ENCODE measurements around the gene BCAS1. TPM values are rescaled to one million over a fixed set of nuclear protein-coding genes. Genes with fewer than 3 reads are reported as not detected.
A peak's percentile ranks its signal among the peaks of the same experiment; 100 is the strongest.

The BCAS1 gene
- total RNA-seq, 1 experiment from 2014 or later: 0.07 TPM

DNA sequence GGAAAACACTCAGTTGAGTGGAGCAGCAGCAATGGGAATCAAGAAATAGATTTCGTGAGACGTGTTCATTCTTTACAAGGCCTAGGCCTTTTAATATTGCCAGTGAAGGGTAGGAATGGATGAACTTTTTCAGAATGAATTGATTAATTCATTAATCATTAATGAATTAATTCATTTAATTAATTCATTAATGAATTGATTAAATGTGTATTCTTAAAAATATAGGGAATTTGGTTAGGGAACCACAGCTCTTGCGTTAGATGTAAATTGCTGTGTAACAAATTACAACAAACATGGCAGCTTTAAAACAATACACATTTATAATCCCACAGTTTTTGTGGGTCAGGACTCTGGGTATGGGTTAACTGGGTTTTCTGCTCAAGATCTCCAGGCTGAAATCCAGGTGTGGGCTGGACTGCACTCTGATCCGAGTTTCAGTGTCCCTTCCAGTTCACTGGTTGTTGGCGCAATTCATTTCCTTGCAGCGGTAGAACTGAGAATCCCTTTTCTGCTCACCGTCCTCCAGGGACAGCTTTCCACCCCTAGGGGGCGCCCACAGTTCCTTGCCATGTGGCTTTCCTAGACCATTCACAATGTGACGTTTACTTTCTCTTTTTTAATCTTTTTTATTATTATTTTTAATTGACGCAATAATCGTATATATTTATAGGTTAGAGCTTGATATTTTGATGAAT is 32.8 kb upstream of the BCAS1 start:
- DNase-seq (ENCODE audit: low spot score): peak; percentile 77

DNA sequence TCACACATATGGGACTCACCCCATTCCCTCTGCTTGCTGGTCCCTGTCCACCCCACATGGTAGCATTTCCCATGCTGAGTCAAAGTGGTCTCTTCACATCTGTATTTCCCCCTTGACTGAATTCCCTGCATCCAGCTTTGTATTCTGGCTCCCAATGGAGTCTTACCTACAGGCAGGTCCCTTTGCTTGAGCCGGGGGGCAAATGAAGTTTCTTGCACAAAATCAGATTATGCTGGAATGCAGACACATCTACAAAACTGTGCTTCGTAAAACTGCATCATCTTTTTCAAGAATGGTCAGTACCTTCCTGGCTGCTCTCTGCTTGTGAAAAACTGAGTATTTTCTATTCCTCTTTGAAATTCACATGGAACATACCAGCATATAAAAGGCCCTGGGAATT is 32.1 kb upstream of the BCAS1 start:
- DNase-seq (ENCODE audit: low spot score): no peak

DNA sequence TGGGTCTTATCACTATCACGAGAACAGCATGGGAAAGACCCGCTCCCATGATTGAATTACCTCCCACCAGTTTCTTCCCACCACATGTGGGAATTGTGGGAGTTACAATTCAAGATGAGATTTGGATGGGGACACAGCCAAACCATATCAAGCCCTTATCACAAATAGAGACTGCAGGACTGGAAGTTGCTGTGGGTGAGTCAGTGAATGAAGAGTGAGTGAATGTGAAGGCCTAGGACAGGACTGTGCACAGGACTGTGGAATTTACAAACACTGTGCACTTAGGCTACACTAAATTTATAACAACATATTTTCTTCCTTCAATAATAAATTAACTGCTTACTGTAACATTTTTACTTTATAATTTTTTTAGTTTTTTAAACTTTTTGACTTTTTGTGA is 30.2 kb upstream of the BCAS1 start:
- no peak for DNase-seq (ENCODE audit: low spot score)

DNA sequence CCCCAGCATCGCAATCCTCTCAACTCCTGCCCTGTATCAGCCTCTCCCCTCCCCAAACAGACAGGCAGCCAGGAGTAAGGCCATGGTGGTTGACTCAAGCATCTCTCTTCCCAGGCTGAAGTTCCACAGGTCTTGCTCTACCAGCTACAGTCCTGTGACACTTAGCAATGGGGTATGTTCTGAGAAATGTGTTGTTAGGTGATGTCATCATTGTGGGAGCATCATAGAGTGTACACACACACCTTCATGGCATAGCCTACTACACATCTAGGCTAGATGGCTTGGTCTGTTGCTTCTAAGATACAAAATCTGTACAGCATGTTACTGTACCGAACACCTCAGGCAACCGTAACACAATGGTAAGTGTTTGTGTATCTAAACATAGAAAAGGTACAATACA is 29.5 kb upstream of the BCAS1 start:
- DNase-seq (ENCODE audit: low spot score): no peak

DNA sequence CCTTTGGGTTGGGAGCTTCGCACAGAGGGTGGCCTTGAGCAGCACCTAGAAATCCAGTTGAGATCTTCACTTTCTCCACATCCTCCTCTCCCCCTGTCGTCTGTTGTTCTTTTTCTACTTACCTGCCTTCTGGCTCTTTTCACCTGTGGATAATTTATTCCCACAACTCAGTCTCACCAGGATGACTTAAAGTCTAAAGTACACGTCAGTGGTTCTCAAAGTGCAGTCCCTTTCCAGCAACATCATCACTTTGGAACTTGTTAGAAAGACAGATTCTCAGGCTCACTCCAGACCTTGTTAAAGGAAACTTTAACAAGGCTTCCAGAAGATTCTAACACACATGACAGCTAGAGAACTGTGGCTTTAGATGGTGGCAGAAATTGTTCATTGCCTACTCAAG is 27.7 kb upstream of the BCAS1 start:
- DNase-seq (ENCODE audit: low spot score): no peak

DNA sequence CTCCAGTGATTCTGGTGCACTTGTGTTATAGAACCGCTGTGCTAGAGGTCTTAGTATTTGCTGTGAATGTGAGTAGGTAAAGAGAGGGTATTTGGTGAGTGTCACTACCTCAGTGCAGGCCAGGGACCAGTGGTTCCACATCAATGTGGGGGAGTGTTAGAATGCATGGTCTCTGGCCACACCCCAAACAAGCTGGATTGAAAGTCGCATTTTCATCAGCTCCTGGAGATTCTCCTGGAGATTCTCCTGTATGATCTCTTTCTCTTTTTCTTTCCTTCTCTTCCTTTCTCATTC is 26.8 kb upstream of the BCAS1 start:
- no peak for DNase-seq (ENCODE audit: low spot score)

DNA sequence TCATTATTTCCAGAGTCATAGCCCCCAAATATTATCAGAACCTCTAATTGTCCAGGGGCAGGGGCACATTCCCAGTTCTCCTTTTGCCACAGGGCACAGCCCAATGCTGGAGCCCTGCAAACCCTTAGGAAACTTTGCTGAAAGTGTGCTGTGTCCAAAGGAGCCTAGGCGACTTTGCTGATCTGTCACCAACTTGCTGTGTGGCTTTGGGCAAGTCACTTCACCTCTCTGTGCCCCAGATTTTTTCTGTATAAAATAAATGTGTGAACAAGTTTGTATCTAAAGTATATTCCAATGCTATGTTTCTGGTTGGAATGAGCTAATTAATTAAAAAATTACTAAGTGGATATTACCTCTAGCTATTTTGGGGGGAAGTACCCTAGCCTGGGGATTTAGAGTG is 25.4 kb upstream of the BCAS1 start:
- DNase-seq (ENCODE audit: low spot score): no peak

DNA sequence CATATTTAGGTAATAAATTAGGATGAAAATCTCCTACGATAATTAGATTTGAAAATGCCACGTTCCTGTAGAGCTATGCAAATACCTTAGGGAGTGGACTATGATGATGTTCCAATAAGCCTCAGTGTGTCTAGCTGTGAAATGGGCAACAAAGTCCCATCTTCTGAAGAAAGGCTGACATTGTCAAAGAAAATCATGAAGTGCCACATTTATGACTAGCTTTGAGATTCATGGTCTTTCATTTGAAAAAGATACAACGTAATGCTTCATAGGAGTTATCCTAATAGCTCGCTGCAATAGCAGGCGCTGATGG is 23.8 kb upstream of the BCAS1 start:
- DNase-seq (ENCODE audit: low spot score): no peak

DNA sequence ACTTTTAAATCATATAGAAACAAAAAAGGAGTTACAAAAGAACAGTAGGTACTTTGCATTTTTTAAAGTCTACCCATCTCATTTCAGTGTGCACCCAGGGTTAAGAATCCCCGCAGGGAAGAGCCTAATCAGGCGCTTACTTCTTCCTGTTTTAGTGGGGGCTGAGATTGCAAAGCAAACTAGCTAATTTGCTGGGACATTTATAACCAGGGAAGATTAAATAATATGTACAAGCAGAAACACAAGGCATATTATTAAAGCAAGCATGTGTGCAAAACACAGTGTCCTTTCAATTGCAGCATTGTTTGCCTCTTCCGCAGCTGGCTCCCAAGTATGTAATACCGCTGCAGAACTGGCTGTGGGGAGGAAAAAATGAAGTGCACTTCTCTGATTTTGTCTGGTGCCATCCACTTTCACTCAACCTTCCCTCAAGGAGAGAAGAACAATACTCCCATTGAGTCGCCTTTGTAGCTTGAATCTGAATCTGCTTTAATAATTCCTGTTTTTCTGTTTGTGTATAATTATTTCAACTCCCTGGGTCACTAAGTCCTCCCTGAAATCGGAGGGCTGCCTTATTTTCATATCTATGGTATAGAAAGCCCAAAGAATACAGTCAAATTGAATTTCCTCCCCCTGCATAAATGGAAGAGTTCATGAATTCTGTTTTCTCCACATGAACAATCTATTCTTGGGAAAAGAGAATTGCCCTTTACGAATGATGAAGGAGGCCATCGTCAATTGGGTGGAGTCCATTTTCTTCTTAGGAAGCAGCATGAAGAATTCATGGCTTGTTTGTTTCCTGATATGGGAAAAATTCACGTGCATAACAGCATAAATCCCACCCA is 23.3 kb upstream of the BCAS1 start:
- DNase-seq (ENCODE audit: low spot score): no peak

DNA sequence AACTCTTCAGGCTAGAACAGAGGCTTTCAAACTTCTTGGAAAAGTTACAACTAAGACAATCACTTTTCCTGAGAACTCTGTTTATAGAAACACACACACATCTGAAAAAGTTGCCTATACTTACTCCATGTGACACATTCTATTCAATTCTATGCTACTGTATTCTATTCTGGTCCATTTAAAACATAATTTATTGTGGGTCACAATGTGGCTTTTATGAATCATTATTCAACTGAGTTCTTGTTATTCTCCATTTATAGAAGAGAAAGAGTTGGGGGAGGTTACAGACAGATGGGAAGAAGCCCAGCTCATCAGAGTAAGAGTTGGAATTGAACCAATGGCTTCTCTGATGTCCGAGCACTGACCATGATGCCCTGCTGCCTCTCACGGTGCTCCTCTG is 21.6 kb upstream of the BCAS1 start:
- DNase-seq (ENCODE audit: low spot score): no peak

DNA sequence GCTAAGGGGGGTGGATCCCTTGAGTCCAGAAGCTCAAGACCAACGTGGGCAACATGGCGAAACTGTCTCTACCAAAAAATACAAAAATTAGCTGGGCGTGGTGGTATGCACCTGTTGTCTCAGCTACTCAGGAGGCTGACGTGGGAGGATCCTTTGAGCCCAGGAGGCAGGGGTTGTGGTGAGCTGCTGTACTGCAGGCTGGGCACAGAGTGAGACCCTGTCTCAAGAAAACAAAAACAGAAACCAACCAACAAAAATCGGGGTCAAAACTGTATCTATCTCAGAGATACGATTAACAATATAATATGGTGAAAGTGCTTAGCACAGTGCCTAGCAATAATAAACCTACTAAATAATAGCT is 20.7 kb upstream of the BCAS1 start:
- no peak for DNase-seq (ENCODE audit: low spot score)

DNA sequence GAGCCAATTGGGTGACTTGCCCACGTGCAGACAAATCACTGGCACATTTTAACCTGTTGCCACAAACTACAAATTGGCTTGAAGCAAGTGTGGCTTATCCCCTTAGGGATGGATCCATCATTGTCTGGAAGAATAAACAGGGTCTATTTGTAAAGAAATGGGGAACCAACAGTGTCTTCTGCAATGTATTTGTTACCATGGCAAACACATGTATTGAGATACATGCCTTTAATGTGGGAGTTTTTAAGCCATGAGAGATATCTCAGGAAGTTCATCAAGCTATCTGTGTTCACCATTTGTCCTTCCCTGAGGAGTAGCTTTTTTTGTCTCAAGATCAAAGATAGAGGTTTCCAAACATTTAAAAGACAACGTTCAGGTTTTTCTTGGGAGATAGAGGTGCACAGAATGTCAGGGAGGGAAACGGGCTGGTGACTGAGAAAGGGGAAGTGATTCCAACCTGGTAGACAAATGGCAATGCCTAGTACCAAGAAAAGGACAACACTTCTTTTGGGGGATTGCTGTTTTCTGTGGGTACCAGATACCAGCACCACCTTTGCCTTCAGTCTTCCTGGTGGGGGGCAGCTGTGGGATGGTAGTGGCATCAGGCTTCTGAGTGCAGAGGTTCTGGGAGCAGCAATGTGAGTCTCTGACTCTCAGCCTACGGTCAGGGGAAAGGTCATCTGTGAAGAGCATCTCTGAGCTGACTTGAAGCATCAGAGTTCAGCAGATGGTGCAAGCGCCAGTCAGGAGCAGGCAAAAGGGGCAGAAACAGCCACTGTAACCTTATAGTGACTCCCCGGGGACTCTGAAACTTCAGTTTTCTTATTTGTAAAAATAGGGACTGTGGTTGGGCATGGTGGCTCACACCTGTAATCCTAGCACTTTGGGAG is 20.1 kb upstream of the BCAS1 start:
- DNase-seq (ENCODE audit: low spot score): no peak

DNA sequence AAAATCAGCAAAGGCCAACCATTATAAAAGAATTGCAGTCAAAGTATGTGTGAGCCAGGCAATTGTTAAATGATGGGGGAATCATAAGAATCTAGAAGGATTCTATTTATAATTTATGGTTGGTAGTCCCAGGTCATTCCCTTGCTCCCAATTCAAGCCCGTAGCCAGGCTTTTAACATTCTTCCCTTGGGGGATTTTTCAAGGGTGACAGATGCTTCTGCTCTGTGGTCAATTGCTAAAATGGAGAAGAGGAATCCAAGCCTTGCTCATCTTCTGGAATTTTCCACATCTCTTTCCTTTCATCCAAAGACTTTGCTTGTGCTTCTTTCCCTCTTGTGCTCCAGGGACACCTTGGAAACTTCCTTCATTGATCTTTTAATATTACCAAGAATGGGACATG is 18.0 kb upstream of the BCAS1 start:
- no peak for DNase-seq (ENCODE audit: low spot score)

DNA sequence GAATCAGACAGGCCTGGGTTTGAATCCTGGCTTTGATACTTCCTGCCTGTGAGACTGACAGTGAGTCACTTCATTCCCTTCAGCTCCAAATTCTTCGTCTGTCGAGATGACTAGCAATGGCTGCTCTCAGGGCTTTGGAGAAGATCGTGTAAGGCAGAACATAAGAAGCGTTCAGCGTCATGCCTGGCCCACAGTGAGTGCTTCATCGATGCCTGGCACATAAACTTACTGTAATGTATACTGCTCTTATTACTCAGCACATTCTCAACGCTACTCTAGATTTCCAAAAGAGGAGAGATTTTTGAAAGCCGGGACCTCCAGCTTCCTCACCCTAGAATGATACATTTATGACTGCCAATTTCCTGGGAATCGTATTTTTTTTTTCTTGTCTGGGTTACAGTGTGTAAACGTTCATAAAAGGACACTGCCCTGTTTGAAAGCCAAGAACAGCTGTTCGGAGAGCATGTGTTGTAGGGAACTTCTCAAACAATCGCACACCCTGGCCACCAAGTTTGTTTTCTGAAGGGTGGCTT is 16.2 kb upstream of the BCAS1 start:
- no peak for DNase-seq (ENCODE audit: low spot score)

DNA sequence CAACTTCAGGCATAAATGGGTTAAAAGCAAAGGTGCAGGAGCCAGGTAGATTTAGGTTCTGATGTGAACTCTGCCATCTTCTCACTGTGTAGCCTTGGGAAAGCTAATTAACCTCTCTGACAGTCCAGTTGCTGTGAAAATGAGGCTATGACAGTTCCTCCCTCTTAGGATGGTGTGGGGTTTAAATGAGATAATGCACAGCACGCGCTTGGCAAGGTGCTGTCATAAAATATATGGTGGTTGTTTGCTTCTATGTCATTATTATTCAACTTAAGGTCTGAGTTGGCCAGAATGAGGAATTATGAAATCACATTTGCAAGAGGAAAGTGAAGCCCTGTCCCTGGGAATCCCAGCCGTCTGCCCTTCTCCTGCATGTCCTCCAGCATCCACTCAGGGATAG is 15.5 kb upstream of the BCAS1 start:
- DNase-seq (ENCODE audit: low spot score): no peak

DNA sequence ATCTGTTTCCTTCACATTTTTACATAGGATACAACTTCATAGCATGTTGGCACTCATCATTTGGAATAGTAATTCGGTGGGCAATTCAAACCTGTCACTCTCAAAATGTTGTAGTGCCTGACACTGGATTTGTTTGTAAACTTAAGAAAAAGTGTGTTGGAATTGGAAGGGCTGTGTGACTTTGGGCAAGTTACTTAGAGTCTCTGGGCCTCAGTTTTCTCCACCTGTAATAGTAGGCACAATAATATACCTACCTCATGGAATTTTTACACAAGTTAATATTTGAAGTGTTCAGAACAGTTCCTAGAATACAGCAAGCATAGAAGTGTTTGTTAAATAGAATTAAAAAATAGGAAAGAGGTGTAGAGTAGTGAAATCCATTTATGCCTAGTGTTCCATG is 15.0 kb upstream of the BCAS1 start:
- DNase-seq (ENCODE audit: low spot score): no peak

DNA sequence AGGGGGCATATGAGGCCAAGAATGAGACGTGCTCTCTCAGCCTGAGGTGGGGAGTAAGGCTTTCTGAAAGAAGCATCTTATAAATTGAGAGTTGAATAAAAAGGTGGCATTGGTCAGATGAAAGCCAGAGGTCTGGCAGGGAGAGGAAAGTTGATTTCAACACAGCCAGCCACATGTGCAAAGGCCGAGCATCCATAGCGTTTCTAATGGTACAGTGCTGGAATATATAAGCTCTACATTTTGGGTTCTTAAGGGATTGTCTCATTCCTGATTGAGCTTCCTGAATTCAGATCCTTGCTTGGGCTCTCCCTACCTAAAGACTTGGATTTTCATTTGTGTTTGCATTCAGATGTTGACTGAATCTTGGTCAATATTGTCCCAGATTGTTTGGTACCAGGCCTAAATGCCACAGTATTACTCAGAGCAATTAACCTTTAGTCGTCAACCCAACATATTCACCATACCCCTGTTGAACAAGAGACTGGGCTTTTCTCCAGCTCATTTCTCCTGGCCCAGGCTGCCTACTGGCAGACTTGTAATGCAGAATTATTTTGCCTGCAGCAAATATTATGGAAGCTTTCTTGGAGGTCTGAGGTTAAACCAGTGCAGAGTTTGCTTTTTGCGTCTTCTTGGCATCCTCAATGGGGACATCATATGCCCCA is 14.5 kb upstream of the BCAS1 start:
- no peak for DNase-seq (ENCODE audit: low spot score)

DNA sequence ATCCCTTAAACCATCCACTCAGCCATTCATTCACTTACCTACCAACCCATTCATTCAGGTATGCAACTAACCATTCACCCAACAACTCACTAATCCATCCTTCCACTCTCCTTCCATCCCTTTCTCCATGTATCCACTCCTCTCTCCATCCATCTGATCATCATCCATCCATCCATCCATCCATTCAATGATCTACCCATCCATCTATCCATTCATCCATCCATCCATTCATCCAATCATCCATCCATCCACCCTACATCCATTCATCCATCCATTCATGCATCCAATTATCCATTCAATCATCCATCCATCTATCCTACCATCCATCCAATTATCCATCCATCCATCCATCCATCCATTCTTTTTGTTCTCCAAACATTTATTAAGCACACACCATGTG is 13.8 kb upstream of the BCAS1 start:
- no peak for DNase-seq (ENCODE audit: low spot score)

DNA sequence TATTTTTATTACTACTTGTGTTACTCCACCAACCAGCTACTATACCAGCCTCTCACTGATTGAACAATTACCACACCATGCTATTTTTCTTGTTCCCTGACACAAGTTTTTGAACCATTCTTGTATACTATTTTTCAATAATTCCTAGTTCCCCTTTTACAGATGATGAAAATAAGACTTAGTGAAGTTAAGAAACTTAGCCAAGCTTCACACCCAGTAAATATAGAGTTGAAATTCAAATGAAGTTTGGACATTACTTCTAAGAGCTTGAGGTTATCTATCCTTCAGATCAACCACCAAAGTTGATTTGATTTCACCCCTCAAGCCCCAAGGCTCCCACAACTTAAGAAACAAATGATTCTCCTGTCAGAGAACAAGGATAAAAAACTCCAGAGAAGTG is 13.1 kb upstream of the BCAS1 start:
- DNase-seq (ENCODE audit: low spot score): no peak

DNA sequence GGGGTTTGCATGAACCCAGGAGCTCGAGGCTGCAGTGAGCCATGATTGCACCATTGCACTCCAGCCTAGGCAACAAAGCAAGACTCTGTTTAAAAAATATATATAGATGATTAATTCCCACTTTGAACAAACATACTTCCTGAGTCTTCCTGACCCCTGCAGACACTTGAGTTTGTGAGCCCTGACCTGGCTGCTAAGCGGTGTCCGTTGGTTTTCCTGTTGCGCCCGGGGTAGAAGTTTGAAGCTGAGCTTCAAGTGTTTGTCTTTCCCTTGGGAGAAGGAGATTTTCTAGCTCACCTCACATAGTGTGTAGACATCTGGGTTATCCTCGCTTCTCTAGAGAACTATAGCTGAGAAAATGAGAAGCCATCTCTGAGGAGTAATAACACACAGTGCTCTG is 11.7 kb upstream of the BCAS1 start:
- DNase-seq (ENCODE audit: low spot score): no peak

DNA sequence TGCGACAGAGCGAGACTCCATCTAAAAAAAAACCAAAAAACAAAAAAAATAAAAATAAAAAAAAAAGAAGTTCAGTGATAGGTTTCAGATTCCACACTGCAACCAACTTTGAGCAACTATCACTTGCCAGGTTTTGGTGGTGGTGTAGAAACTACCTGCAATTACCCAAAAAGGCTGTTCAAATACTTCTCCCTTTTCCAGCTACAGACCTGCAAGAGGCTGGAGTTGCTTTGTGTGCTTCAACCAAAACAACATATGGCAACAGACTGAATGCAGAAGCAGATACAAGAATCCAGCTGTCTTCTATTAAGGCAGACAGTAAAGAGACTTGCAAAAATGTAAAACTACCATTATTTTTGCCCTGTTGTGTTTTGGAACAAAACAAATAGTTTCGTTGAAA is 9.3 kb upstream of the BCAS1 start:
- no peak for DNase-seq (ENCODE audit: low spot score)

DNA sequence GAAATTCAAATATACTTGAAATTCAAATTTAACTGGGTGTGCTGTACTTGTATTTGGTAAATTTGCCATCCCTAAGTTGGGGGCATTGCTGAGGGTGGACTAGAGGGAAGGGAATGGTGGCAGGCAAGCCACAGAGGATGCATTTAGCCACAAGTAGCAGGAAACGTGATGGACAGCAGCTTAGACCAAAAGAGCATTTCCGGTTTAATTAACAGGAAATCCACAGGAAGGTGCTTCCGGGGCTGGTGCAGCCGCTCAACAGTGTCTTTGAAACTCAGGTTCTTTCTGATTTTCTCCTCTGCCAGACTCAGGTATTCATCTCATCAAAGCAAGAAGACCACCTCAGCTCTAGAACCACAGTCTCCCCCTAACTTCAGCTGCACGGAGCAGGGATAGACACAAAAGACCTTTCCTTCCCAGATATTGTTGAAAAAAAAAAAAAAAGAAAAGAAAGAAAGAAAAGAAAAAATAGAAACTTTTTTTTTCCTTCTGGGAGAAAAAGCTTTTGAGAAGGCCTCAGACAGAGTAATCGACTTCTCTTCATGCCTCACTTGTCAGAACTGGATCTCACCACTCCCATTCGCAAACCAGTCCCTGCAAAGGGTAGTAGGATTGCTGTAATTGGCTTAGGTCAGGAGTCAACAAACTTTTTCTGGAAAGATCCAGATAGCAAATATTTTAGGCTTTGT is 8.0 kb upstream of the BCAS1 start:
- DNase-seq (ENCODE audit: low spot score): no peak
